HG03196 (cell line): ENCODE data around the gene SIRT4.
A peak's percentile ranks its signal among the peaks of the same experiment; 100 is the strongest.
"Not testable (repeated sequence)": the region's sequence is repeated elsewhere in the genome, so short reads cannot be mapped to it uniquely, and the experiment has no call there.

Source experiments
- ATAC-seq: cut with Tn5 transposase; IDR thresholded peaks from one replicate; pipeline ENCODE4 v1.9.1; 2021; ENCODE audit not compliant: unreplicated experiment

SIRT4 gene

GRCh38 chr12:120301962-120302815 is at the start of gene SIRT4:
Gene SIRT4 (plus strand): TSS chr12:120302321. CDS start chr12:120303562, 1,241 bp downstream.
- ATAC-seq: peak; percentile 98

- not testable (repeated sequence) for ATAC-seq
These were observed 48.8 kb upstream of the SIRT4 start for GRCh38 chr12:120253313-120253712.

GRCh38 chr12:120254809-120255208 is 47.3 kb upstream of the SIRT4 start:
- no peak for ATAC-seq

GRCh38 chr12:120257041-120257821 is 44.9 kb upstream of the SIRT4 start:
- no peak for ATAC-seq

- no peak for ATAC-seq
These were observed 43.7 kb upstream of the SIRT4 start for GRCh38 chr12:120258323-120258896.

GRCh38 chr12:120259418-120260202 is 42.5 kb upstream of the SIRT4 start:
- ATAC-seq: no peak

GRCh38 chr12:120260607-120261006 is 41.5 kb upstream of the SIRT4 start:
- ATAC-seq: no peak

GRCh38 chr12:120261951-120262851 is 39.9 kb upstream of the SIRT4 start:
- ATAC-seq: no peak

- no peak for ATAC-seq
These were observed 39.0 kb upstream of the SIRT4 start for GRCh38 chr12:120262852-120263747.

GRCh38 chr12:120263748-120264085 is 38.4 kb upstream of the SIRT4 start:
- no peak for ATAC-seq

- no peak for ATAC-seq
These were observed 37.8 kb upstream of the SIRT4 start for GRCh38 chr12:120264086-120264903.

- ATAC-seq: no peak
These were observed 37.1 kb upstream of the SIRT4 start for GRCh38 chr12:120264904-120265472.

GRCh38 chr12:120265473-120266179 is 36.5 kb upstream of the SIRT4 start, which contains the start of gene PXN:
Gene PXN (minus strand): TSS chr12:120265730. CDS start chr12:120265629, 101 bp downstream.
- peak; percentile 56 for ATAC-seq

GRCh38 chr12:120266180-120266870 is 35.8 kb upstream of the SIRT4 start:
- ATAC-seq: peak; percentile 4

GRCh38 chr12:120267736-120268135 is 34.4 kb upstream of the SIRT4 start:
- no peak for ATAC-seq

GRCh38 chr12:120276734-120277133 is 25.4 kb upstream of the SIRT4 start:
- ATAC-seq: no peak
